ENCODE results near the gene AFAP1L2.

- no peak for TF ChIP-seq CTCF (IDR thresholded peaks at IDR 0.05; ENCODE audit: low read length)
- TF ChIP-seq EZH2 (optimal IDR thresholded peaks at IDR 0.05; ENCODE audit: low read depth, low read length) = no peak
- TF ChIP-seq EZH2phosphoT487 (IDR thresholded peaks at IDR 0.05; ENCODE audit: low read length) = no peak
Observed at GRCh38 chr10:114279289-114279688, 125.0 kb downstream of the AFAP1L2 start.
